Esophagus (tissue), 2 donors: Measurements from ENCODE around the gene NEURL3. TPM values are rescaled to one million over a fixed set of nuclear protein-coding genes. Genes with fewer than 3 reads are reported as not detected.

Experiments
- H3K27ac ChIP-seq, 2 donors: one replicate each; pipeline ENCODE4 v1.5.1; 2013; ENCODE audit warnings: low read depth in 2 of 2, mild to moderate bottlenecking in 2 of 2, inconsistent platforms in 1 of 2, low read length in 1 of 2, moderate library complexity in 1 of 2
- H3K27me3 ChIP-seq, 2 donors: one replicate each; pipeline ENCODE4 v1.6.1; 2013; ENCODE audit warnings: low read length in 2 of 2, control low read depth in 1 of 2, mild to moderate bottlenecking in 1 of 2; ENCODE audit not compliant: insufficient read depth in 2 of 2, control insufficient read depth in 1 of 2
- H3K36me3 ChIP-seq, 2 donors: one replicate each; pipeline ENCODE4 v1.6.1; 2013; ENCODE audit warnings: low read length in 1 of 2; ENCODE audit not compliant: control insufficient read depth in 2 of 2, insufficient read depth in 2 of 2
- H3K4me1 ChIP-seq, 2 donors: one replicate each; pipeline ENCODE4 v1.6.1; 2013; ENCODE audit warnings: low read length in 1 of 2; ENCODE audit not compliant: control insufficient read depth in 2 of 2, insufficient read depth in 2 of 2
- H3K4me3 ChIP-seq, 2 donors: one replicate each; pipeline ENCODE4 v1.5.1; 2013; ENCODE audit warnings: low read length in 2 of 2, mild to moderate bottlenecking in 2 of 2, low read depth in 1 of 2, moderate library complexity in 1 of 2
- H3K9me3 ChIP-seq, 2 donors: one replicate each; pipeline ENCODE4 v1.6.1; 2013; ENCODE audit warnings: mild to moderate bottlenecking in 2 of 2, low read depth in 1 of 2, low read length in 1 of 2, moderate library complexity in 1 of 2; ENCODE audit not compliant: control insufficient read depth in 2 of 2, insufficient read depth in 1 of 2
- WGBS, 2 donors: extraction: QIAGEN DNeasy Blood & Tissue Kit; methylation state at CpG; one replicate each; pipeline ENCODE4 v1.1.7; 2013; 5-methylcytosine and 5-hydroxymethylcytosine counted together
- polyA plus RNA-seq, 2 donors: library from polyadenylated mRNA; stranded (reverse); fragments of 200-250 nt; gene quantifications; one replicate each; pipeline ENCODE4 v1.2.3, GENCODE V29; 2013
- donor health status: healthy with polysubstance abuse.
- donor health status: Bipolar disorder and iron deficiency.

Gene NEURL3
- polyA plus RNA-seq, 2 donors, result 0.06 TPM; not detected in 1

DNA sequence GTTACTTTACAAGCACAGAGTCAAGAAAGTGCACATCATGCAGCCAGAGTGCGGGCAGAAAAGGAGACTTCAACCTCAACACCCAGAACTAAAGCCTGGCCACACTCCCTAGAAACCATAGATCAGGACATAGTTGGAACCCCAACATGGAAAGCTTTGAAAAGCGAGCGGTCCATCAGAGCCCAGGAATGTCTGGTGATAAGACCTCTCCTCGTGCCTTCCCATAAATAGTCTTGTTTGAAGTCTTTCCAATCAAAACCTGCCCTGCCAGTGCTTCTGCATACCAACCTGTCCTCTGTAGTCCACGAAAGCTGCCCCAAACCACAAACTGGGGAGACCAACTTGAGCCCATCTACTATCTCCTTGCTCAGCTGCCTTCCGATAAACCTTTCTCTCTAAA, 55.5 kb downstream of the NEURL3 start:
- no peak overlapping the region for H3K4me3 ChIP-seq
- WGBS, 2 donors, result 69 to 73% methylated on average over 6 of the region's 6 CpGs
- no peaks in the 10 kb centered on the region for H3K27me3 ChIP-seq

GRCh38 chr2:96449174-96449573, 56.0 kb downstream of the NEURL3 start:
- H3K4me1 ChIP-seq, result no peaks in the 10 kb centered on the region
- no peak overlapping the region for H3K27ac ChIP-seq
- no peaks in the 10 kb centered on the region for H3K27me3 ChIP-seq
- 82 to 85% methylated on average over 2 of the region's 2 CpGs for whole genome bisulfite sequencing, 2 donors
- no peaks in the 10 kb centered on the region for H3K36me3 ChIP-seq
- no peaks in the 10 kb centered on the region for H3K9me3 ChIP-seq
- H3K4me3 ChIP-seq, result no peak overlapping the region

More for the DNA sequence above, 55.5 kb downstream of the NEURL3 start:
- Histone ChIP-seq H3K27ac (no peak overlapping the region), H3K9me3 (no peaks in the 10 kb centered on the region), H3K36me3 (no peaks in the 10 kb centered on the region), H3K4me1 (no peaks in the 10 kb centered on the region)

DNA sequence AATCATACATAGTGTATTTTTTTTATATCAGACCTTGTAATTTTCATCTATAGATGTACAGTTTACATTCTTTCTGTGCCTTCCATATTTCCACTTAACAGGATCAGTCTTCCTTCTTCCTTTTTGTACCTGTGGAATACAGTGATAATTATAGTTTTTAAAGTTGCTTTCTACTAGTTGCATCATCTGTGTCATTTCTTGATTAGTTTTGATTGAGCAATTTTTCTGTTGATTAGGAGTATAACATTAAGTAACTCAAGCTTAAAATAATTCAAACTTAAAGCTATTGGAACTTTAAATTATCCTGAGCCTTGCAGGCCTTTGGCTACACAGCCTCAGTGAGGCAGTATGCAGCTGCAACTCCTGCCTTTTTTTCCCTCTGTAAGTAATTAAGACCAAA, 57.4 kb downstream of the NEURL3 start:
- Histone ChIP-seq H3K4me3 (no peak overlapping the region), H3K27ac (no peak overlapping the region), H3K27me3 (no peaks in the 10 kb centered on the region), H3K4me1 (no peaks in the 10 kb centered on the region), H3K36me3 (no peaks in the 10 kb centered on the region), H3K9me3 (no peaks in the 10 kb centered on the region)

Other genes starting within 250 kb of the NEURL3 start
- 10 to 100 TPM; 25.8 to 29.3 TPM for gene TMEM127, start 239.4 kb downstream of the NEURL3 start, polyA plus RNA-seq
- 10 to 100 TPM; 25.3 to 38.7 TPM for gene CIAO1, start 239.1 kb downstream of the NEURL3 start, polyA plus RNA-seq
- 10 to 100 TPM; 52.5 to 65.6 TPM for gene SNRNP200, start 199.8 kb downstream of the NEURL3 start, polyA plus RNA-seq
- 1 to 10 TPM in 1 of 2 donors, under 1 TPM in 1; 0.84 to 1.4 TPM for gene ITPRIPL1, start 180.0 kb downstream of the NEURL3 start, polyA plus RNA-seq
- 1 to 10 TPM; 3.9 to 9.9 TPM for gene NCAPH, start 169.6 kb downstream of the NEURL3 start, polyA plus RNA-seq
- 1 to 10 TPM; 8.0 to 9.7 TPM for gene ARID5A, start 31.4 kb upstream of the NEURL3 start, polyA plus RNA-seq
- gene KANSL3, start 133.0 kb upstream of the NEURL3 start, polyA plus RNA-seq, result 10 to 100 TPM; 11.9 to 17.2 TPM
- gene FER1L5, start 137.4 kb upstream of the NEURL3 start, polyA plus RNA-seq, result under 1 TPM; 0.02 to 0.20 TPM
- gene LMAN2L, start 234.7 kb upstream of the NEURL3 start, polyA plus RNA-seq, result 1 to 10 TPM; 5.3 to 6.2 TPM